GM10266 (cell line): ENCODE measurements around the gene HS3ST1.
A peak's percentile ranks its signal among the peaks of the same experiment; 100 is the strongest.
"Not testable (repeated sequence)": the region's sequence is repeated elsewhere in the genome, so short reads cannot be mapped to it uniquely, and the experiment has no call there.

ENCODE experiments used
- DNase-seq: peaks from one replicate; pipeline ENCODE4 v3.0.0; 2012; ENCODE audit errors: extremely low spot score
- CTCF ChIP-seq: IDR thresholded peaks from 2 replicates; pipeline ENCODE4 v1.5.1; 2012; ENCODE audit warnings: mild to moderate bottlenecking, low read depth; ENCODE audit not compliant: control insufficient read depth, insufficient read depth; ENCODE audit errors: missing control alignments

The HS3ST1 gene

GRCh38 chr4:11407551-11407950 is 21.1 kb downstream of the HS3ST1 start:
- TF ChIP-seq CTCF = no peak
- DNase-seq = no peak

DNA sequence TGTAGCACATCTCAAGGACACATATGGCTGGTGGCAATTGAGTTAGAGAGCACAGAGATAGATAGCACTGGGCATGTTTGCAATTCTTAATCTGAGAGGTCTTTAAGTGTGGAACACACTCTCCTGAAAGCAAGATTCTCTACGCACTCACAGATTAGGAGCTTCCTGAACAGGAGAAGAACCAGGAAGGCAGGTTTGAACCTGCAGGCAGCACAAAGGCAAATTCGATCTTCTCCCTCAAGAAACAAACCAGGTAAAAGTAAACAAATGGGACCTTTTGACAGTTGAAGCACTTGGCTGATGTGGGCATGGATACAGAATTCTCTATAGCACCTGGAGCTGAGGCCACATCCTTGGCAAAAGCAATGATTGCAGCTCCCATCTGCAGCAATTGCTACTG is 24.3 kb downstream of the HS3ST1 start:
- no peak for TF ChIP-seq CTCF
- no peak for DNase-seq

- DNase-seq = no peak
- no peak for TF ChIP-seq CTCF
These were observed 26.5 kb downstream of the HS3ST1 start for GRCh38 chr4:11402192-11402591.

GRCh38 chr4:11399461-11399971 is 29.2 kb downstream of the HS3ST1 start:
- TF ChIP-seq CTCF = no peak
- no peak for DNase-seq

DNA sequence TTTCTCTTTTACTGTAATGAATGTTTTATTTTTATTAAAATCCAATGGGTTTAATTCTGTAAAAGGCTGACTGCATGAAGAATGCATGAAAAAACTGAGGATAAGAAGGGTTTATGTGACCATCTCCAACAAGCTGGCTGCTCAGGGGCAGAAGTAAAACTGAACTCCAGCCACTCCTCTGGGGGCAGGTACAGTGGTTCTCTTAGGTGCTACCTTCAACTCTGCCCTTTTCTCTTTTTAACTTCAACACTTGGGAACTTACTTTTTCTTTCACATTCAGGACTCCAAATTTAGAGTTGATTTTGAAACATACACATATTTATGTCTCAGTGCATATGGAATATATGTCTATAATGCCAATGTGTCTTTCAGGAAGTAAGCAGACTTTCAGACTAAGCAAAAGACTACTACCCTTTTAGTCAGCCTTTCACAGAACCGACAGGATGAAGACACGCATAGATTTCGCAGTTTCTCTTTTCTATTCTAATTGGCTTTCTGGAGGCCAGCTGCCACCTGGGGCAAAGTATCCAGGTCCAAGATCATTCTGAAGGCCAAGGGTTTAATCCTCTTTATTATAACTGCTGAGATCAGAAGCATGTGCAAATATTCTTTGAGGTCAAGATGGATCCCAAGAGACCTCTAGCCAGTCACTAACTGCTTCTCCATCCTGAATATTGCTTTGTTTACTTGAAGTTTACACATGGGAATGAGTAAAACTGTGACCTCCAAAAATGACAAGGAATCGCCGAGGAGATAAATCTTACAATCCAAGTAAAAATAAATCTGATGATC is 30.7 kb downstream of the HS3ST1 start:
- TF ChIP-seq CTCF = no peak
- DNase-seq = peak; percentile 60

GRCh38 chr4:11397146-11397545 is 31.5 kb downstream of the HS3ST1 start:
- TF ChIP-seq CTCF = no peak
- DNase-seq = no peak

- no peak for DNase-seq
- TF ChIP-seq CTCF = no peak
These were observed 35.1 kb downstream of the HS3ST1 start for GRCh38 chr4:11393551-11393950.

- not testable (repeated sequence) for DNase-seq
These were observed 44.6 kb downstream of the HS3ST1 start for GRCh38 chr4:11384072-11384471.
